Panc1 (cell line): Measurements from ENCODE around the gene SF3B2.

ENCODE experiments used
- POLR2AphosphoS5 ChIP-seq: IDR thresholded peaks from 2 replicates; pipeline ENCODE4 v1.6.1; 2012; ENCODE audit warnings: mild to moderate bottlenecking, low read depth, low read length, moderate library complexity
- TCF7L2 ChIP-seq: IDR thresholded peaks from 2 replicates; pipeline ENCODE4 v1.6.1; 2011; ENCODE audit warnings: mild to moderate bottlenecking, low read depth, low read length, inconsistent platforms
- TF ChIP-seq, protein P1 (sequence below): fragments of 450-650 bp; IDR thresholded peaks from 2 replicates; pipeline ENCODE4 v1.5.1; 2017; ENCODE audit warnings: mild to moderate bottlenecking

GRCh38 chr11:66012946-66013761 lies 39.0 kb upstream of the SF3B2 start:
- TF ChIP-seq, protein P1, sequence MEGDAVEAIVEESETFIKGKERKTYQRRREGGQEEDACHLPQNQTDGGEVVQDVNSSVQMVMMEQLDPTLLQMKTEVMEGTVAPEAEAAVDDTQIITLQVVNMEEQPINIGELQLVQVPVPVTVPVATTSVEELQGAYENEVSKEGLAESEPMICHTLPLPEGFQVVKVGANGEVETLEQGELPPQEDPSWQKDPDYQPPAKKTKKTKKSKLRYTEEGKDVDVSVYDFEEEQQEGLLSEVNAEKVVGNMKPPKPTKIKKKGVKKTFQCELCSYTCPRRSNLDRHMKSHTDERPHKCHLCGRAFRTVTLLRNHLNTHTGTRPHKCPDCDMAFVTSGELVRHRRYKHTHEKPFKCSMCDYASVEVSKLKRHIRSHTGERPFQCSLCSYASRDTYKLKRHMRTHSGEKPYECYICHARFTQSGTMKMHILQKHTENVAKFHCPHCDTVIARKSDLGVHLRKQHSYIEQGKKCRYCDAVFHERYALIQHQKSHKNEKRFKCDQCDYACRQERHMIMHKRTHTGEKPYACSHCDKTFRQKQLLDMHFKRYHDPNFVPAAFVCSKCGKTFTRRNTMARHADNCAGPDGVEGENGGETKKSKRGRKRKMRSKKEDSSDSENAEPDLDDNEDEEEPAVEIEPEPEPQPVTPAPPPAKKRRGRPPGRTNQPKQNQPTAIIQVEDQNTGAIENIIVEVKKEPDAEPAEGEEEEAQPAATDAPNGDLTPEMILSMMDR = no peak
- TF ChIP-seq TCF7L2 = no peak
- TF ChIP-seq POLR2AphosphoS5 = no peak
